Upper lobe of right lung (tissue), 1 donor: ENCODE results near the gene HYOU1. TPM values are rescaled to one million over a fixed set of nuclear protein-coding genes. Genes with fewer than 3 reads are reported as not detected.
A peak's percentile ranks its signal among the peaks of the same experiment; 100 is the strongest.

Source experiments
- ATAC-seq: fragments of 200-7000 bp; cut with Tn5 transposase; one replicate; pipeline ENCODE4 v1.9.1; 2020; ENCODE audit warnings: mild to moderate bottlenecking, moderate library complexity
- DNase-seq: peaks from one replicate; pipeline ENCODE4 v3.0.0-alpha.2; 2020
- H3K27ac ChIP-seq: fragments of 200-600 bp; one replicate; pipeline ENCODE4 v1.8.0; 2022
- H3K27me3 ChIP-seq: fragments of 200-600 bp; one replicate; pipeline ENCODE4 v1.8.0; 2022; ENCODE audit warnings: mild to moderate bottlenecking
- H3K36me3 ChIP-seq: fragments of 200-600 bp; one replicate; pipeline ENCODE4 v1.8.0; 2022
- H3K4me1 ChIP-seq: fragments of 200-600 bp; one replicate; pipeline ENCODE4 v1.8.0; 2022
- H3K4me3 ChIP-seq: fragments of 200-600 bp; one replicate; pipeline ENCODE4 v1.8.0; 2022; ENCODE audit warnings: mild to moderate bottlenecking
- H3K9me3 ChIP-seq: fragments of 200-600 bp; one replicate; pipeline ENCODE4 v1.8.0; 2022
- CTCF ChIP-seq: fragments of 200-600 bp; IDR thresholded peaks from one replicate; pipeline ENCODE4 v1.8.0; 2022; ENCODE audit warnings: antibody characterized with exemption
- intact Hi-C: fragments of 100-400 bp; cut with DNase I; formaldehyde crosslinking; loops from one replicate; pipeline ENCODE4 v1.11.0; 2022
- total RNA-seq: library from RNA; stranded (reverse); fragmentation: NEBNext Ultra II Directional; extraction: Animal tissue kit (Norgen Biotek cat#: 25700); gene quantifications from one replicate; pipeline ENCODE4 v1.2.1, GENCODE V29; 2021
- donor health status: DM: no; HTN: yes; CAD: no; lungs with severe emphysema.

Gene HYOU1
- total RNA-seq, 1 donor from 2014 or later: 142 TPM

GRCh38 chr11:119027561-119028345 is 29.3 kb downstream of the HYOU1 start:
- no peak for TF ChIP-seq CTCF
- peaks cover 33% of the 10 kb centered on the region for H3K36me3 ChIP-seq
- intact Hi-C loops: no loop called here
- no peak for ATAC-seq
- DNase-seq: no peak
- peaks cover 38% of the 10 kb centered on the region for H3K4me1 ChIP-seq
- H3K9me3 ChIP-seq: no peaks in the 10 kb centered on the region
- no peaks in the 10 kb centered on the region for H3K27me3 ChIP-seq
- H3K4me3 ChIP-seq: no peak overlapping the region
- no peak overlapping the region for H3K27ac ChIP-seq

GRCh38 chr11:119026970-119027369 is 30.0 kb downstream of the HYOU1 start:
- TF ChIP-seq CTCF: no peak
- no peak for ATAC-seq
- Histone ChIP-seq H3K9me3 (no peaks in the 10 kb centered on the region), H3K4me1 (peaks cover 38% of the 10 kb centered on the region), H3K27me3 (no peaks in the 10 kb centered on the region), H3K4me3 (no peak overlapping the region), H3K27ac (no peak overlapping the region), H3K36me3 (peaks cover 40% of the 10 kb centered on the region)
- intact Hi-C loops: no loop called here
- no peak for DNase-seq

- H3K27ac ChIP-seq: peak overlapping the region; percentile 24
- H3K36me3 ChIP-seq: peaks cover 48% of the 10 kb centered on the region
- intact Hi-C loops: no loop called here
Observed at GRCh38 chr11:119025978-119026766, 30.8 kb downstream of the HYOU1 start.

GRCh38 chr11:119025541-119025940 is 31.5 kb downstream of the HYOU1 start:
- TF ChIP-seq CTCF: no peak
- Histone ChIP-seq H3K4me3 (no peak overlapping the region), H3K4me1 (peaks cover 40% of the 10 kb centered on the region), H3K27me3 (no peaks in the 10 kb centered on the region), H3K36me3 (peaks cover 53% of the 10 kb centered on the region), H3K9me3 (no peaks in the 10 kb centered on the region), H3K27ac (peak overlapping the region; percentile 47)
- DNase-seq (no peak), ATAC-seq (no peak)
- intact Hi-C loops: no loop called here

More at GRCh38 chr11:119025978-119026766, 30.8 kb downstream of the HYOU1 start:
- no peak for ATAC-seq
- H3K4me3 ChIP-seq: no peak overlapping the region
- H3K4me1 ChIP-seq: peaks cover 37% of the 10 kb centered on the region
- H3K27me3 ChIP-seq: no peaks in the 10 kb centered on the region
- DNase-seq: no peak
- TF ChIP-seq CTCF: no peak
- no peaks in the 10 kb centered on the region for H3K9me3 ChIP-seq

DNA sequence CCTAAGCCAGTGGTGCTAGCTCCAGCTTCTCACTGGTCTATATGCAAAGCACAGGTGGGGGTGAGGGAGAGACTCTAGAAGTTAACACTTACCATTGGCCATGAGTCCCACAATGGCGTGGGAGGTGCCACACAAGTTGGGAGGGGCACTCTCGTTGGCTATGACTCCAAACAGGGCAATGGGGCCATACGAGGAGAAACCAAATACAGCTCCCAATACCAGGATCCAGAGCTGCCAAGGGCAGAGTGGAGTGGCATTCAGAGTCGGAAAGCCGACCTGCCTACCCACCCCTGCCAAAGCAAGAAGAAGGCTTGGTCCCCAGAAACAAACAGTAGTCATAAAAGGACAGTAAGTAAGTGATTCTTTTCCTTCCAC is 31.9 kb downstream of the HYOU1 start:
- no peak for TF ChIP-seq CTCF
- Histone ChIP-seq H3K36me3 (peaks cover 53% of the 10 kb centered on the region), H3K27me3 (no peaks in the 10 kb centered on the region), H3K4me3 (no peak overlapping the region), H3K9me3 (no peaks in the 10 kb centered on the region), H3K4me1 (peaks cover 44% of the 10 kb centered on the region), H3K27ac (peak overlapping the region; percentile 47)
- intact Hi-C loops: no loop called here
- DNase-seq: no peak
- no peak for ATAC-seq
